GM23248 (cell line): ENCODE results near the gene USP9X.

Source experiments
- EZH2 ChIP-seq: fragments of 200-600 bp; sonication (generic); IDR thresholded peaks from 2 replicates; pipeline ENCODE4 v1.6.1; 2018; ENCODE audit warnings: antibody characterized with exemption, mild to moderate bottlenecking; ENCODE audit not compliant: insufficient read depth, poor library complexity, severe bottlenecking
- EZH2phosphoT487 ChIP-seq: fragments of 200-600 bp; sonication (generic); IDR thresholded peaks from 2 replicates; pipeline ENCODE4 v1.6.1; 2018; ENCODE audit warnings: antibody characterized with exemption, moderate library complexity, mild to moderate bottlenecking, low read depth; ENCODE audit not compliant: insufficient read depth

GRCh38 chrX:41198410-41198809 is 113.2 kb downstream of the USP9X start:
- TF ChIP-seq EZH2 (no peak), EZH2phosphoT487 (no peak)
